NT2/D1 (cell line): Measurements from ENCODE around the gene SHF.
A peak's percentile ranks its signal among the peaks of the same experiment; 100 is the strongest.

Experiments
- DNase-seq: peaks from one replicate; pipeline ENCODE4 v3.0.0-alpha.2; 2011; ENCODE audit warnings: low read depth, low spot score
- H3K27me3 ChIP-seq: 2 replicates; pipeline ENCODE4 v1.6.0; 2011; ENCODE audit warnings: mild to moderate bottlenecking; ENCODE audit not compliant: insufficient read length, insufficient read depth
- H3K36me3 ChIP-seq: 2 replicates; pipeline ENCODE4 v1.6.1; 2011; ENCODE audit warnings: mild to moderate bottlenecking, low read length, mixed read lengths; ENCODE audit not compliant: insufficient read depth, insufficient read length
- H3K4me1 ChIP-seq: 2 replicates; pipeline ENCODE4 v1.5.1; 2011; ENCODE audit not compliant: insufficient read depth, insufficient read length
- H3K4me3 ChIP-seq: 2 replicates; pipeline ENCODE4 v1.5.1; 2011; ENCODE audit warnings: low read depth; ENCODE audit not compliant: insufficient read length
- H3K9ac ChIP-seq: 2 replicates; pipeline ENCODE4 v1.6.0; 2011; ENCODE audit warnings: low read depth; ENCODE audit not compliant: insufficient read length
- H3K9me3 ChIP-seq: 2 replicates; pipeline ENCODE4 v1.5.1; 2011; ENCODE audit warnings: mild to moderate bottlenecking, low read length; ENCODE audit not compliant: insufficient read depth
- SUZ12 ChIP-seq: IDR thresholded peaks from 2 replicates; pipeline ENCODE4 v1.6.1; 2011; ENCODE audit not compliant: insufficient read length, insufficient read depth; ENCODE audit errors: extremely low read depth
- YY1 ChIP-seq: IDR thresholded peaks from 2 replicates; pipeline ENCODE4 v1.6.1; 2011; ENCODE audit not compliant: insufficient read length, insufficient read depth
- ZNF274 ChIP-seq: IDR thresholded peaks from 2 replicates; pipeline ENCODE4 v1.6.1; 2011; ENCODE audit warnings: mild to moderate bottlenecking, low read depth, low read length

Gene SHF

DNA sequence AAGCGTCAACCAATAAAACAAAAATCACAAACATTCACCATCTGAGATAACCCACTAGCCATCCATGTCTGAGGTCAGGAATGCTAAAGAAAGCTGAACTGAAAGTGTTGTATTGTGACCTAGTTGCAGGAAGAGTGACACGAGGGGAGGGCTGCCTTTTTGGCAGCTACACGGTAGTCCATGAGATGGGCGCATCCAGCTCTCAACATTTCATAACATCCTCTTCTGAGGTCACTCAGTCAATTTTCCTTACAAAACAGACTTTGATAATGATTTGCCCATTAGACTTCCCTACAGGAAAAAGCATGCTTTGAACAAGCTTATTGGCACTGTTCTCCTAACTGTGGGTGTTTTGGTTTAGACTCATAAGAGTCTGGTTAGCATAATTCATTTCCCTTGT is 15.4 kb upstream of the SHF start:
- DNase-seq: no peak
- Histone ChIP-seq H3K27me3 (no peaks in the 10 kb centered on the region), H3K36me3 (no peaks in the 10 kb centered on the region), H3K9ac (no peak overlapping the region), H3K9me3 (no peaks in the 10 kb centered on the region), H3K4me1 (no peaks in the 10 kb centered on the region), H3K4me3 (no peak overlapping the region)
- no peak for TF ChIP-seq YY1
- no peak for TF ChIP-seq SUZ12
- no peak for TF ChIP-seq ZNF274

DNA sequence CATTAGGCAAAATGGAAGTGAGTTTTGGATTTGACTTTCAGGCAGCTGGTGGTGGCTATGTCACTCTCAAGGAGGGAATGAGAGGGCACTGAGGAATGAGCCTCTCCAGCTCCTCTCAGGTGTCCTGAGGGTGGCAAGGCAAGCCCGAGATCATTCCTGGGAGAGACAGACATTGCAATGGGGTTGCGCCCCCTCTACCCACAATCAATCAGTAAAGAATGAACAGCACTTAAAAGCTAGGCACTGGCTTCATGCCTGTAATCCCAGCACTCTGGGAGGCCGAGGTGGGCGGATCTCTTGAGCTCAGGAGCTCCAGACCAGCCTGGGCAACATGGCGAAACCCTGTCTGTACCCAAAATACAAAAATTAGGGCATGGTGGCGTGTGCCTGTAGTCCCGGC is 14.1 kb upstream of the SHF start:
- Histone ChIP-seq H3K27me3 (no peaks in the 10 kb centered on the region), H3K9me3 (no peaks in the 10 kb centered on the region), H3K4me1 (peaks cover 2% of the 10 kb centered on the region), H3K4me3 (no peak overlapping the region), H3K9ac (no peak overlapping the region), H3K36me3 (no peaks in the 10 kb centered on the region)
- TF ChIP-seq YY1 (no peak), SUZ12 (no peak), ZNF274 (no peak)
- no peak for DNase-seq

DNA sequence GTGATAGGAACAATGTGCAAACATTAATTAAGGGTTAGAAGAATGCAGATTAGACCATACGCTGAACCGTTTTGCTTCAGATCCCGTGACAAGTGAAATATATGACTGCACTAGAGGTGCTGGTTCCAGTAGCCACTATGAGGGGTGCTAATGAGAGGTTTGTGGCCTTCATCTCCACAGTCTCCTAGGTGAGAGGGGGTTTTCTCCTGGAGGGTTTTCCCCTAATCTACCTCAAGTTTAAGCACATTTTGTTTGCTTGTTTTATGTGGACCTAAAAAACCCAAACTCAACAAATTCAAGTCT is 13.7 kb upstream of the SHF start:
- Histone ChIP-seq H3K9me3 (no peaks in the 10 kb centered on the region), H3K4me1 (peaks cover 2% of the 10 kb centered on the region), H3K4me3 (no peak overlapping the region), H3K9ac (no peak overlapping the region), H3K27me3 (no peaks in the 10 kb centered on the region), H3K36me3 (no peaks in the 10 kb centered on the region)
- TF ChIP-seq ZNF274 (no peak), YY1 (no peak), SUZ12 (no peak)
- DNase-seq: no peak

DNA sequence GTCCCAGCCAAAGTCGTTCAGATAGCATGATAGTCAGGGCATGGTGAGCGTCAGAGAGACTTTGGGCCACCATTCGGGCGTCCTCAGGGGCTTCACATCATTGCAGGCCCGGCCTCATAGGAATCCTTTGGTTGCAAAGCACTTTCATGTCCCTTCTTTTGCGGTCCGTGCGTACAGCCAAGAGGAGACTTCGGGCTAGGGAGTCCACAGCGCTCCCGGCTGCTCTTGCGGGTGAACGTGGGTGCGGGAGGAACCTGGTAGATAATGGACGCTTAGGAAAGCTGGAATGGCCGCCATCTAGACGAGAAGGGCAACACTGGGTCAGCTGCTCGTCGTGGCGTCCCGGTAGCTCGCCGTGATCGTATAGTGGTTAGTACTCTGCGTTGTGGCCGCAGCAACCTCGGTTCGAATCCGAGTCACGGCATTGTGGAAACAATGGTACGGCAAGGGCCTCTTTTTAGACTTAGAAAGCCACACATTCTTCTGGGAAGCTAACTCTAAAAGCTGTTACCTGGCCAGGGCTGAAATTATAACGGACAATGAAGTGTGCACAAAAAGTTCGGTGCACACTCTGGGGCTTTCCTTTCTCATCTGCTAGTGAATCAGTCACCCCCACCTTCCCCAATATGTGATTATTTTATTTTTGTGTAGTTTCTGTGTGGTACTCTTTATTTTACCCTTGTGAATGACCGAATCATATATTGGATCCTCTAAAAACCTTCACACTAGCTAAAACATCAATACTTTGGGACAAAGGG is 13.2 kb upstream of the SHF start:
- Histone ChIP-seq H3K4me3 (peak overlapping the region; percentile 62), H3K9ac (peak overlapping the region; percentile 82), H3K36me3 (no peaks in the 10 kb centered on the region), H3K9me3 (no peaks in the 10 kb centered on the region), H3K27me3 (no peaks in the 10 kb centered on the region), H3K4me1 (peaks cover 2% of the 10 kb centered on the region)
- TF ChIP-seq YY1 (peak; percentile 38), ZNF274 (no peak), SUZ12 (no peak)
- peak; percentile 68 for DNase-seq

DNA sequence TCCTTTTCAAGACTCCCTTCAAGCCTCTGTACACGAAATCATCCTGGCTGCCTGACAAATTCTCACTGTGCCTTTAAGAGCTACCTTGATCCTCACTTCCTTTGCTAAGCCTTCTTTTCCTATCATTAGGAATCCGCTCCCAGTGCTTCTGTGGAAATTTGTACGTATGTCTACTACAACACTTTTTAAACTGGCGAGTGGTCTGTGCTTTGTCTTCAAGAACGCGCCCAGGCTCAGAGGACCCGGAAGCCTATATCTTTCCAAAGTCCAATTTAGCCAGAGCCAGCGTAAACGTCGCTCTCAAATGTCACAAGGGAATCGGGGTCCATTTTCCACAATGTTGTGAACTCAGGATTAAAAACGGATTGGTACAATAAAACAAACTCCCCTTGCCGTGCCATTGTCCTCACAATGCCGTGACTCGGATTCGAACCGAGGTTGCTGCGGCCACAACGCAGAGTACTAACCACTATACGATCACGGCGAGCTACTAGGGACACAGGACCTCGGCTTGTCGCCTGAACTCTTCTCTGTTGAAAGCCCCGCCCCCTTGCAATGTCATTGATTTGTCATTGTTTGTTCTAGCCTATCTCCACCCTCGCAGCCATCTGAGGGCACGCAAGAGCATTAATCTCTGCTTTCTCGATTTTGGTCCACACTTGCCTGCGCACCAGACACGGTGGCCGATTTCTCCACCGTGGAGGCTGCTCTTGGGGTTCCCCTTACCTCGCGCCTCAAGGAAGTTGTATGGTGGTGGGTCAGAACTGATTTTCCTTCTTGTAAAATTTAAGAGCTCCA is 12.4 kb upstream of the SHF start:
- no peaks in the 10 kb centered on the region for H3K27me3 ChIP-seq
- no peaks in the 10 kb centered on the region for H3K9me3 ChIP-seq
- H3K36me3 ChIP-seq: no peaks in the 10 kb centered on the region
- peak; percentile 70 for DNase-seq
- H3K4me3 ChIP-seq: peak overlapping the region; percentile 62
- peaks cover 2% of the 10 kb centered on the region for H3K4me1 ChIP-seq
- no peak for TF ChIP-seq SUZ12
- TF ChIP-seq ZNF274: no peak
- no peak for TF ChIP-seq YY1
- peak overlapping the region; percentile 82 for H3K9ac ChIP-seq

DNA sequence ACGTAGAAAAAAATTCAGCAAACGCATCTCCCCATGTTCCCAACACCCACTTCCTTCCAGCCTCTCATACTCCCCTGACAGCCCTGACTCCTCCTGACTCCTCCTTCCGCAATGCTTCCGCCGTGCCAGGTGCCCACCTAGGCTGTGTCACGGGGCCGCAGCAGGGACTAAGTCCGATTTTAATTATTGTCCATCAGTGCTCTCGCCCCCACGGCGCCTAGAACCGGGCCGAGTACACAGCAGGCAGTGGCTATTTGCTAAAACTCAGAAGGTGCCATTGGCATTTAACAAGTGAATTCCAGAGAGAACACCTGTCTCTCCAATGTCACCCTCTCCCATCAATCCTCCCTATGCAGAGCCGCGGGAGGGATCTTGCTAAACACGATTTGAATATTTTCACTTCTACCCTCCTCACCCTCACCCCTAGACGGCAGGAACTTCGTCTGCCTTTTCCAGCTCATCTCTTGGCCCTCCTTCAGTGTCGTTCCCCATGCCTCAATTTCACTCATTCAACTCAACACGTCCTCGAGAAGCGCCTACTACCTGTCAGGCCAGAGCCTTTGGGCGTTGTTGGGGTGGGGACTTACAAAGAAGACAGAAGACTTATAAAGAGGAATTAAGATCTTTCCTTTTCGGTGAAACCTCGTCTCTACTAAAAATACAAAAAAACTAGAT is 11.5 kb upstream of the SHF start:
- DNase-seq: no peak
- Histone ChIP-seq H3K27me3 (no peaks in the 10 kb centered on the region), H3K4me3 (peak overlapping the region; percentile 83), H3K9me3 (no peaks in the 10 kb centered on the region), H3K9ac (peak overlapping the region; percentile 79), H3K36me3 (no peaks in the 10 kb centered on the region), H3K4me1 (peaks cover 2% of the 10 kb centered on the region)
- TF ChIP-seq YY1 (no peak), SUZ12 (no peak), ZNF274 (no peak)
